Stimulated activated CD4-positive, alpha-beta T cell treated with anti-CD3 and anti-CD28 coated beads, Interleukin-4, amount 100 ng/mL, for 1 hour (primary cell): ENCODE measurements around the gene PRICKLE2.

Experiments
- DNase-seq: peaks from one replicate; pipeline ENCODE4 v3.0.0-alpha.2; 2020

The PRICKLE2 gene, protein sequence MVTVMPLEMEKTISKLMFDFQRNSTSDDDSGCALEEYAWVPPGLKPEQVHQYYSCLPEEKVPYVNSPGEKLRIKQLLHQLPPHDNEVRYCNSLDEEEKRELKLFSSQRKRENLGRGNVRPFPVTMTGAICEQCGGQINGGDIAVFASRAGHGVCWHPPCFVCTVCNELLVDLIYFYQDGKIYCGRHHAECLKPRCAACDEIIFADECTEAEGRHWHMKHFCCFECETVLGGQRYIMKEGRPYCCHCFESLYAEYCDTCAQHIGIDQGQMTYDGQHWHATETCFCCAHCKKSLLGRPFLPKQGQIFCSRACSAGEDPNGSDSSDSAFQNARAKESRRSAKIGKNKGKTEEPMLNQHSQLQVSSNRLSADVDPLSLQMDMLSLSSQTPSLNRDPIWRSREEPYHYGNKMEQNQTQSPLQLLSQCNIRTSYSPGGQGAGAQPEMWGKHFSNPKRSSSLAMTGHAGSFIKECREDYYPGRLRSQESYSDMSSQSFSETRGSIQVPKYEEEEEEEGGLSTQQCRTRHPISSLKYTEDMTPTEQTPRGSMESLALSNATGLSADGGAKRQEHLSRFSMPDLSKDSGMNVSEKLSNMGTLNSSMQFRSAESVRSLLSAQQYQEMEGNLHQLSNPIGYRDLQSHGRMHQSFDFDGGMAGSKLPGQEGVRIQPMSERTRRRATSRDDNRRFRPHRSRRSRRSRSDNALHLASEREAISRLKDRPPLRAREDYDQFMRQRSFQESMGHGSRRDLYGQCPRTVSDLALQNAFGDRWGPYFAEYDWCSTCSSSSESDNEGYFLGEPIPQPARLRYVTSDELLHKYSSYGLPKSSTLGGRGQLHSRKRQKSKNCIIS

GRCh38 chr3:64224826-64225610 is at the start of gene PRICKLE2:
Gene PRICKLE2, minus strand, starts transcription at chr3:64225466. Its CDS starts 26,539 bp downstream, at chr3:64198927.
- DNase-seq: no peak

GRCh38 chr3:64272842-64273241 is 47.6 kb upstream of the PRICKLE2 start:
- DNase-seq: no peak

- no peak for DNase-seq
Measured at GRCh38 chr3:64272271-64272670, 47.0 kb upstream of the PRICKLE2 start.

GRCh38 chr3:64271631-64272030 is 46.4 kb upstream of the PRICKLE2 start:
- no peak for DNase-seq

- DNase-seq: no peak
Measured at GRCh38 chr3:64270866-64271260, 45.6 kb upstream of the PRICKLE2 start.

DNA sequence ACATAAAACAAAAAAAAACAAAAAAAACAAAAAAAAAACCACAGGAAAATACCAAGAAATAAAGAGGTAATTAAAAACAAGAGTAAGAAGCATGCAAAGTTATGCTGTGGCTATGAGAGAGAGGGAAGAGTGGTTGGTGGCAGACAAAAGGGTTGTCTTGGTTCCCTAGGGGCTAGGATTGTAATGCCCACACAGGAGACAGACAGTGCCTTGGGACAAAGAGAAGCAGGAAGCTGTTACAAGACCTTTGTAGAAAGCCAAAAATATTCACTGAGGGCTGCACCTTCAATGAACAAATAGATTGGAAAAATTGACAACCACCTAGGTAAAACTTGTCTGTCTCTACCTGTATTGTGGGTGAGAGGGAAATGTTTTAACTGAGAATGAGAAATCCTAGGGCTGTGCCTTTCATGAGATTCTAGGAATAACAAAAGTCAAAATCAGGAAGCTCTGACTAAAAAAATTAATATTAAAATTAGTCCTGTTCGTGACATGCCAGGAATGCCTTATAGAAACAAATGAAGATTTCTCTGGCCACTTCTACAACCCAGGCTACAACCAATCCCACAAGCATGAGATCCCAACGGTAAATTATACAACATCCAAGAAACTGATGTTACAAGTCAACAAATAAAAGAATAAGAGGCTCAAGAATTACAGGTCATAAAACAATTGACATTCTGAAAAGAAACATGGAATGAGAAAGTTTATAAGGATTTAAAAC is 45.0 kb upstream of the PRICKLE2 start:
- DNase-seq: no peak

- DNase-seq: no peak
Measured at GRCh38 chr3:64268926-64269325, 43.7 kb upstream of the PRICKLE2 start.

DNA sequence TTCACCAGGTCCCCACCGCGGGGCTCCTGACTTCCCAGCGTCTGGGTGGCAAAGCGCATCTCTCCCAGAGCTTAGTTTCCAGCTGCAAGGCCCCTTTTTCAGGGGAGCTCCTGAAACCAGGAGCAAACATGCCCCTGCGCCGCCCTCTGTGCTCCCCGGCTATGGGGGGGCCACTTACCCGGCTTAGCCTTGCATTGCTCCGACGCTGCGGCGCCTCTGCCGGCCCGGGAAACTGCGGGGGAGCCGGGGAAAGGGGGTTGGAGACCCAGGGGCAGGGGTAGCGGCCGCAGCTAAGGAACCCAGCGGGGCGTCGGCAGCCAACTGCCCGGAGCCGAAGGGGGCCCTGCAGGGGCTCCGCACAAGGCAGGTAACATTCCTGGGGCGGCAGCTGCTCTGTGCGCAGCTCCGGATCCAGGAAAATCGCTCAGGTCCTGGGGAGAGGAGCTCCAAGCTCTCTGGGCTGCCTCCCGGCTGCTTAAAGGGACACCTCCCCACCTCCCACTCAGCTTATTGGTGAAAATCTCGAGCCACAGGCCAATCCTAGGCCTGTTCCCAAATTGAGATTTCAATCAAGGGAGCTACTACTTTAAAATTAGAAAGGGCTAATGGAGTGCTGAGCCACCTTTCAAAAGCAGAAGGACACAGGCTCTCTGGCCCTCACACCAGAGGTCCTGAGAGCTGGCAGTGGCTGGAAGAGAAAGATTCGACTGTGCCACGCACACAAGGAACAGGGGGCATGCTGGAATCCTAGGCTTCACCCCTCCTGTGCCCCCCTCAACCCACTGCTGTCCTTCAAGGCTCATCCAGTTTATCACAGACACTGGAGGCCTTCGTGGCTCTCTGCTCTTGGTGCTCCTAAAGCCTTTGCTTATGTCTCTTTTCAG is 42.7 kb upstream of the PRICKLE2 start:
- no peak for DNase-seq

DNA sequence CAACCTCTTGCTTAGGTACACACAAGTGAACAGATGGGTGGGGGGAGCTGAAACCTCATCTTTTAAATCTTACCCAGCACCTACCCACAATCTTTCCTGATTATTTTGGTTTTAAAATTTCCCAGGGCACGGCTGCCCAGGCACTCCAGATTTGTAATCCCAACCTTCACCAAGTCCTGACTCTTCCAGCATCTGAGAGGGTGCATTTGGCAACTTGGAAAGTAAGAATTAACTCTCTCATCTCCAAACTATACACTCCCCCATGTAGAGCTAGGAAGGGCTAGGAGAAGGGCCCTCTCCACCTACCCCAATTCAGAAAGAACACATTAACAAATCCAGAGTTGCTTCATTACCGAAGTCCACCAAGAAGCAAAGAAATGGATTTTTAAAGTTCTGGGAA is 41.7 kb upstream of the PRICKLE2 start:
- no peak for DNase-seq

DNA sequence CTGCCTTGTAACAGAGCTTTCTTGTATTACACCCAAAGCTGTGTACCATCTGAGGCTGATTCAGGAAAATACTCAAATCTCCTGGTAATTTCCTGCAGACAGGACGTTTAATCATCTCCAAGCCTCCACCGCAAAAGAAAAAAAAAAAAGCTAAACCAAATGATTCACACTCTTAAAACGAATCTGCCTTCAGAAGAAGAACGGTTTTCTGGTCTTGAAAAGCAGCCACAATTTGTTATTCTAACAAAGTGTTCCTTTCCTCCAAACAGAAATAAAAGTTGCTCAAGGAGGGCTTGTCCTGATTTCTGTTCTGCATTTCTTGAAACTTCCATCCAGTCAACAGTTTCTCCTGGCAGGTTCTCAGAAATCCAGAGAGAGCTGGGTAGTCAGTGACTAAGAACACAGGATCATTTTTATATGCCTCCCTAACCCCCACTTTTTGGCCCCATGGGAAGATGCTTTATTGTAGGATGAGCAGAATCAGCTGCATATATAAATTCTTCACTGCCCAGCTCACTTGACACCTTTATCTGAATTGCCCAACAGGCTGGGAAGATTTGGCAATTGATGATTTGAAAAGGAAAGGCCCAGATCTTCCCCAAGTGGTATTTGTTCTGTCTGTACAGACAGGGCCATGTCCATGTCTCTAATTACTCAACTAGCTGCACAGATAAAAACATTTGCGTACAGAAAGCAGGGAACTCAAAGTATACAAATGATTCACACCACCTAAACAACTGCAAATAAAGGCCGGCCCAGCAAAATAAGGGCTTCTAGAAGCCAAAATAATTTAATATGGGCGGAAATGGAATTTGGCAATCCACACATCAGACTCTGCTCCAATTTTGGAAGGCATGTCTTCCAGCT is 41.0 kb upstream of the PRICKLE2 start:
- no peak for DNase-seq

DNA sequence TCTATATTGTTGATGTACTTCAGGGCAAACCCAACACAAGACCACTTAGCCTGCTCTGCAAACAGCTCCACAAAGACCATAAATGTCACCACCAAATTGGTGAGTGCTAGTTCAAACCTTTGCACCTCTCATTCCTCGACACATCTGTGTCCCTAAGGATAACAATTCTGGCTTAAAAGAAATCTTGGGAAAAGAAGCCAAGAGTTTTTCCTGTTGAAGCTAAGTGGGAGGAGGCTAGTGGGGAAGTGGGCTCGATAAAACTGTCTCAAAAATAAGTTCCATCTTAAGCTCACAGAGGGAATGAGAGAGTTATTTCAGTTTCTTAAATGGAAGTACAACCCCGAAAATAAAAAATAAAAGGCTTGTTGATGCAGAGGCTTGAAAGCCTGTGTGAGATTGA is 40.4 kb upstream of the PRICKLE2 start:
- DNase-seq: no peak

GRCh38 chr3:64264501-64265109 is 39.3 kb upstream of the PRICKLE2 start:
- DNase-seq: no peak

DNA sequence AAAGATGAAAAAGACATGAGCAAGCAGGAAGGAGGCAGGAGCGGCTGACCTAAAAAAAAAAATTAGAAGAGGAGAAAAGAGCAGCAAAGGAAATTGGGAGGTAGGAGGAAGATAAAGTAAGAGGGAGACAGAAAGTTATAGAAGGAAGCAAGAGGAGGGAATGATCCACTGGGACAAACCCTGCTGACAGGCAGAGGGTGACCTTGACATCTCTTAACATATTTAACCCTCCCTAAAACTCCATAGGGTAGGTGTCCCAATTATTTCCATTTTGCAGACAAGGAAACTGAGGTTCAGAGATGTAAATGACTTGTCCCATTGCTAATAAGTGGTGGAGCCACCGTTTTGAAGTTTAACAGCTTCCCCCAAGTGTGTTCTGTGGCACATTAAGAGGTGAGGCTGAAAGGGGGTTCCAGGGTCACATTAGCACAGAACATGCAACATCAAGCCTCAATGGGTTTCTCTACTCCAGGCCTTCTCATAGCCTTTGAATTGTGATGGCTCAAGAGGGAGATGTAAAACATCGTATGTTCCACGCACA is 37.4 kb upstream of the PRICKLE2 start:
- no peak for DNase-seq

DNA sequence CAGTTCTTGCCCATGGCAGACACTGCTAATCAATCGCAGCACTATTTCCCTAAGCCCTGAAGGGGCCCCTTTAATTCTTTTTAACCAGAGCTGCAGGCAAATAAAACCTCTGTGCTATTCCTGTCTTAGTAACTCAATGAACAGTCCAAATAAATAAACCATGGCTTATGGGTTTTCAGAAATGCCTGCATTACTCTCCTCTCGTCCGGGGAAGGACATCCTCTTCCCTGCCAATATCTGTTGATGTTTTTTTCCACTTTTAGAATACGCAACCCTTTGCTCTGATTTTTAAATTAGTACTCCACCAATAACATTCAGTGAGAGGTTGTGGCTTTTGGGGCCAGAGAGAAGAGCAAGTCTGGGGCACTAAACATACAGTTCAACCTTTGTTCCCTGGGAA is 35.2 kb upstream of the PRICKLE2 start:
- DNase-seq: no peak

DNA sequence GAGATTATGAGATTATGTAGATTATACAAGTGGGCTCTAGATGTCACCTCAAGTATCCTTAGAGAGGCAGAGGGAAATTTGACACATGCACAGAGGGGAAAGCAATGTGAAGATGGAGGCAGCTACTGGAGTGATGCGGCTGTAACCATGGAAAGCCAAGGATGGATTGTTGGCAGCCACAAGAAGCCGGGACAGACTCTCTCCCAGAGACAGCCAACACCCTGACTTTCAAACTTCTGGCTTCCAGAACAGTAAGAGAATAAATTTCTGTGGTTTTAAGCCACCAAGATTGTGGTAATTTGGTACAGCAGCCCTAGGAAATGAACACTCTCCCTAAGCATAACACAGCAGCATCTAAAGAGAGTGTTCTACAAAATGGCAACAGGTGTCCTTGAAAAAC is 34.4 kb upstream of the PRICKLE2 start:
- DNase-seq: no peak

DNA sequence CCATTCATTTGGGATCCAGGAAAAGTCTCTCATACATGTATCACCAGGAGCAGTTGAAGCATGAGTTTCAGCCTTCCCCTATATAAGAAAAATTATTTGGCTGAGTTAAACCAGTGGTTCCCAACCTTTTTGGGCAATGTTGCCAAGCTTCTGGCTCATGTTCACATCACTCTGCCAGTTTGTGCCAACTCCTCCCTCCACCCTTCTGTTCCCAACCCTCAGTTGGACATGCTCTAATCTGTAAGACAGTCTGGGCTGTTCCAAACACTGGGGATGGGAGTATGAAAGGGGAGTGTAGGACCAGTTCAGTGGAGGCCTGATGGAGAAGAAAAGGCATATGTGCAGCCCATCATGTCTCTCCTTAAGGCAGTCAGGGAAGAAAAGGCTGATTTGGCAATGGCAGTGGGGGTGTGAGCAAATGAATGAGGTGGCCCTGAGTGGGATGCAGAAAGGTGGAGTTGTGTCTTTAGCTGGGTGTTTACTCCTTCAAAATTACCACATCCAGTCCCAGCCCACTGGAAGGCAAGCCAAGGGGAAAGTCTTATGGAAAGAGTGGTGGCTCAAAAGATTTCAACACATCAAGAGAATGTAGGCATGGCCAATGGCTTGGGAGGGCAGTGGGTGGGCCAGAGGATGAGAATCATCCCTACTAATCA is 32.0 kb upstream of the PRICKLE2 start:
- DNase-seq: no peak

DNA sequence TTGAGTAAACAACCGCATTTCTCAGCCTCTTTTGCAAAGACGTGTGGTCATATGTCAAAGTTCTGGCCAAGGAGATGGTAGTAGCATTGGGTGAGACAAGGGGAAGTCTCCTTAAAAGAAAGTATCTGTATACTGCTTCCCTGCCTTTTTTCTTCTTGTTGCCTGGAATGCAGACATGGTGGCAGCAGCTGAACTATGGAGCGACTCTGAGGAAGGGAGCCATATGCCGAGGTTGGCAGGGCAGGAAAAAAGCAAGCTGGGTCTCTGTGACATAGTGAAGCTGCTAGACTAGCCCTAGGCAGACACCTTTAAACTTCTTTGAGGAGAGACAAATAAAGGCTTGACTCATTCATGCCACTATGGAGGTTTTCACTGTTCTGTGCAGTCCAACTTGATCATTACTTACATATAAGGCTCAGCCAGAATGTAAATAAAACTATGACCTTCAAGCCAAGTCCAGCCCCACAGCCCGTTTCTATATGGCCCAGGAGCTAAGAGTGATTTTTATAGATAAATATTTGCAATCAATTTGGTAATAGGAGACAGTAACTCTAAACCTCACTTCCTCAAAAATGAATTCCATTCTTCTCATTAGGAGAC is 30.6 kb upstream of the PRICKLE2 start:
- no peak for DNase-seq

GRCh38 chr3:64254443-64254842 is 29.2 kb upstream of the PRICKLE2 start:
- DNase-seq: no peak

GRCh38 chr3:64253689-64254088 is 28.4 kb upstream of the PRICKLE2 start:
- no peak for DNase-seq
